DOHH2 (cell line): Measurements from ENCODE around the gene MINAR1.

Experiments used
- H3F3A ChIP-seq: fragments of 200-600 bp; sonication (generic), shearing (Covaris generic); 2 replicates; pipeline ENCODE4 v1.6.0; 2016; ENCODE audit warnings: antibody characterized with exemption, mild to moderate bottlenecking; ENCODE audit not compliant: control insufficient read depth, insufficient read depth
- H3K27ac ChIP-seq: fragments of 200-600 bp; sonication (generic); 2 replicates; pipeline ENCODE4 v1.5.1; 2014; ENCODE audit warnings: low read depth, mild to moderate bottlenecking, low read length, moderate library complexity
- H3K27me3 ChIP-seq: fragments of 200-600 bp; sonication (generic); 2 replicates; pipeline ENCODE4 v1.6.1; 2014; ENCODE audit warnings: mild to moderate bottlenecking, low read length, mixed read lengths; ENCODE audit not compliant: control insufficient read depth
- H3K36me3 ChIP-seq: fragments of 200-600 bp; sonication (generic); 2 replicates; pipeline ENCODE4 v1.6.1; 2014; ENCODE audit warnings: mild to moderate bottlenecking, low read length, moderate library complexity, mixed read lengths; ENCODE audit not compliant: control insufficient read depth
- H3K4me1 ChIP-seq: fragments of 200-600 bp; sonication (generic); 2 replicates; pipeline ENCODE4 v1.6.1; 2014; ENCODE audit warnings: mild to moderate bottlenecking, low read length, mixed read lengths; ENCODE audit not compliant: control insufficient read depth
- H3K4me2 ChIP-seq: fragments of 200-600 bp; sonication (generic); 2 replicates; pipeline ENCODE4 v1.6.0; 2014; ENCODE audit warnings: mild to moderate bottlenecking, low read length, moderate library complexity
- H3K4me3 ChIP-seq: fragments of 200-600 bp; sonication (generic); 2 replicates; pipeline ENCODE4 v1.5.1; 2014; ENCODE audit warnings: mild to moderate bottlenecking, low read length, mixed read lengths
- H3K79me2 ChIP-seq: fragments of 200-600 bp; sonication (generic); 2 replicates; pipeline ENCODE4 v1.6.1; 2014; ENCODE audit warnings: mild to moderate bottlenecking, low read length, mixed read lengths; ENCODE audit not compliant: control insufficient read depth
- H3K9me2 ChIP-seq: fragments of 200-600 bp; sonication (generic); replicated peaks from 2 replicates; pipeline ENCODE4 v1.6.1; 2014; ENCODE audit warnings: mild to moderate bottlenecking, low read length, mixed read lengths; ENCODE audit not compliant: control insufficient read depth
- H3K9me3 ChIP-seq: fragments of 200-600 bp; sonication (generic); 2 replicates; pipeline ENCODE4 v1.6.1; 2014; ENCODE audit warnings: antibody characterized with exemption, low read length, mixed read lengths; ENCODE audit not compliant: control insufficient read depth, insufficient read depth
- H4K20me1 ChIP-seq: fragments of 200-600 bp; sonication (generic); 2 replicates; pipeline ENCODE4 v1.6.0; 2014; ENCODE audit warnings: low read depth, mild to moderate bottlenecking, antibody characterized with exemption, low read length, moderate library complexity; ENCODE audit not compliant: control insufficient read depth, insufficient read depth
- EZH2phosphoT487 ChIP-seq: fragments of 200-600 bp; sonication (generic); IDR thresholded peaks from 2 replicates; pipeline ENCODE4 v1.6.1; 2017; ENCODE audit warnings: borderline replicate concordance, mild to moderate bottlenecking, antibody characterized with exemption, low read length, moderate library complexity, mixed read lengths
- TF ChIP-seq, protein P1 (sequence below): fragments of 200-600 bp; sonication (generic); IDR thresholded peaks from one replicate; pipeline ENCODE4 v1.5.1; 2014; ENCODE audit warnings: antibody characterized with exemption, mild to moderate bottlenecking, low read depth, low read length; ENCODE audit not compliant: poor library complexity, severe bottlenecking

Gene MINAR1

DNA sequence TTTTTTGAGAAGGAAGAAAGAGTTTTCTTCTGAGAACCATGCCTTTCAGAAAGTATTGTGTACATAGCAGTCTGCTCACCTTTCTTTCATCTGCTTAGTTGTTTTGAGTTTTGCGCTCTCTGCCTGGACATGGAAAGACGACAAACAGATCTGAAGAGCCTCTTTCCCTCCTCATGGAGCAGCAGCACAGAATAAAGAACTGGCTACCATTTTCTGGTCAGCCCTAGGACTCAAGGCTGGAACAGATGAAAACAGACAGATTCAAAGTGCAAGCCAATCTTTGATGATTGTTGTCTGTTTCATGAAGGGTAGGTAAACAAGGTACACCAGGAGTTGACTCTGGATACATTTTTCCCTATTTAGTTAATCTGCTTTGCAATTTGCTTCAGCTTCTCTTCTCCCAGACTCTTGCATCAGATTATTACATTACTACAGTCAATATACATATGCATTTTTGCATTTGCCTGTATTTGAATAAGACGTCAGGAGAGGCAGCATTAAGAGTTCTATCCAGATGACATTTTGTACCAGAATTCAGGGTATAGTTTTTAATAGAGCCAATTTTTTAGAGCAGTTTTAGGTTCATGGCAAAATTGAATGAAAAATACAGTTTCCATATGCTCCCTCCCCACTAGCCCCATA lies 34.7 kb upstream of the MINAR1 start:
- TF ChIP-seq, protein P1, sequence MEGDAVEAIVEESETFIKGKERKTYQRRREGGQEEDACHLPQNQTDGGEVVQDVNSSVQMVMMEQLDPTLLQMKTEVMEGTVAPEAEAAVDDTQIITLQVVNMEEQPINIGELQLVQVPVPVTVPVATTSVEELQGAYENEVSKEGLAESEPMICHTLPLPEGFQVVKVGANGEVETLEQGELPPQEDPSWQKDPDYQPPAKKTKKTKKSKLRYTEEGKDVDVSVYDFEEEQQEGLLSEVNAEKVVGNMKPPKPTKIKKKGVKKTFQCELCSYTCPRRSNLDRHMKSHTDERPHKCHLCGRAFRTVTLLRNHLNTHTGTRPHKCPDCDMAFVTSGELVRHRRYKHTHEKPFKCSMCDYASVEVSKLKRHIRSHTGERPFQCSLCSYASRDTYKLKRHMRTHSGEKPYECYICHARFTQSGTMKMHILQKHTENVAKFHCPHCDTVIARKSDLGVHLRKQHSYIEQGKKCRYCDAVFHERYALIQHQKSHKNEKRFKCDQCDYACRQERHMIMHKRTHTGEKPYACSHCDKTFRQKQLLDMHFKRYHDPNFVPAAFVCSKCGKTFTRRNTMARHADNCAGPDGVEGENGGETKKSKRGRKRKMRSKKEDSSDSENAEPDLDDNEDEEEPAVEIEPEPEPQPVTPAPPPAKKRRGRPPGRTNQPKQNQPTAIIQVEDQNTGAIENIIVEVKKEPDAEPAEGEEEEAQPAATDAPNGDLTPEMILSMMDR: no peak
- no peak for TF ChIP-seq EZH2phosphoT487
- Histone ChIP-seq H3K36me3 (no peaks in the 10 kb centered on the region), H3K4me1 (no peaks in the 10 kb centered on the region), H3K4me3 (no peak overlapping the region), H3K27ac (no peak overlapping the region), H3F3A (no peaks in the 10 kb centered on the region), H3K27me3 (no peaks in the 10 kb centered on the region), H3K4me2 (no peak overlapping the region), H3K9me2 (no peaks in the 10 kb centered on the region), H4K20me1 (no peaks in the 10 kb centered on the region), H3K79me2 (no peaks in the 10 kb centered on the region), H3K9me3 (no peaks in the 10 kb centered on the region)

DNA sequence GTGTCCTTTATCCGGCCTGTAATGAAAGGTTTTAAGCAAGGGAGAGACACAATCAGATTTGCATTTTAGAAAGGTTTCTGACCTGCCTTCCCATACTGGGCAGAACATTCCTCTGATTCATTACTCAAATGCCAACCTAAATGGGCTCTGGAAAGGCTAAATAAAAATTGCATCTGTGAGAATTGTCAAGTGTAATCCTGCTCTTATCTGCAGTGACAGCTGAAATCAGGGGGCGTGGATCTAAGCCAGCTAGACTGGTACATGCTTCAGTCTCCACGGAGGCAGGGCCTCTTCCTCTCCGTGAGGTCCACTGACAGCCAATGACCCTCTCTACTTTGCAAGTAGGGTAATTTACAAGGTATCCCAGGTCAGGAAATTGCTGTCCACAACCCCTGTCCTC lies 32.5 kb upstream of the MINAR1 start:
- Histone ChIP-seq H3K36me3 (no peaks in the 10 kb centered on the region), H4K20me1 (no peaks in the 10 kb centered on the region), H3K9me3 (no peaks in the 10 kb centered on the region), H3F3A (no peaks in the 10 kb centered on the region), H3K27ac (no peak overlapping the region), H3K4me2 (no peak overlapping the region), H3K4me1 (no peaks in the 10 kb centered on the region), H3K4me3 (no peak overlapping the region), H3K79me2 (no peaks in the 10 kb centered on the region), H3K9me2 (no peaks in the 10 kb centered on the region), H3K27me3 (no peaks in the 10 kb centered on the region)
- no peak for TF ChIP-seq EZH2phosphoT487
- TF ChIP-seq, protein P1: no peak

DNA sequence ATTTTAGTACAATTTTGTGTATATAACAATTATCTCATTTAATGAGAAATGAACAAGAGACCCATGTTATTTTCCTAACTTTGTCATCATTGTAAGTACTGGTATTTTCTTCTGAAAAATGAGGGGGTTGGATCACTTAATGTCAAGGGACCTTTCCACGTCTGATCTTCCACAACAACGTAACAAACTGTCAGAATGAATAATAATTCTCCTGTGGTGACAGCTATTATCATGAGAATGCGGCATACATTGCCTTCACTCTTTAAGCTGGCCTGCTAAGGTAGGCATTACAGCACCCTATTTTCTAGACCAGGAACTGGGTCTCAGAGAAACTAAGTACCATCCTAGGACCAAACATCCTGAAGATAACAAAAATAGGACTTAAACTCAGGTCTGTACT lies 31.5 kb upstream of the MINAR1 start:
- Histone ChIP-seq H3K27ac (no peak overlapping the region), H3K27me3 (no peaks in the 10 kb centered on the region), H3K9me2 (no peaks in the 10 kb centered on the region), H3K4me2 (no peak overlapping the region), H4K20me1 (no peaks in the 10 kb centered on the region), H3K36me3 (no peaks in the 10 kb centered on the region), H3K4me1 (no peaks in the 10 kb centered on the region), H3F3A (no peaks in the 10 kb centered on the region), H3K9me3 (no peaks in the 10 kb centered on the region), H3K4me3 (no peak overlapping the region), H3K79me2 (no peaks in the 10 kb centered on the region)
- no peak for TF ChIP-seq EZH2phosphoT487
- TF ChIP-seq, protein P1: no peak

GRCh38 chr15:79401301-79401700 lies 30.8 kb upstream of the MINAR1 start:
- H3F3A ChIP-seq: no peaks in the 10 kb centered on the region
- no peak for TF ChIP-seq EZH2phosphoT487
- TF ChIP-seq, protein P1: no peak
- H3K4me1 ChIP-seq: no peaks in the 10 kb centered on the region
- no peaks in the 10 kb centered on the region for H4K20me1 ChIP-seq
- H3K79me2 ChIP-seq: no peaks in the 10 kb centered on the region
- no peaks in the 10 kb centered on the region for H3K36me3 ChIP-seq
- no peaks in the 10 kb centered on the region for H3K9me3 ChIP-seq
- H3K4me3 ChIP-seq: no peak overlapping the region
- H3K9me2 ChIP-seq: no peaks in the 10 kb centered on the region
- H3K27ac ChIP-seq: no peak overlapping the region
- no peaks in the 10 kb centered on the region for H3K27me3 ChIP-seq
- no peak overlapping the region for H3K4me2 ChIP-seq
